NCI-H69 (cell line): ENCODE results near the gene EXD3.

Experiments
- DNase-seq: peaks from one replicate; lab custom pipeline; 2025; lab: John Stamatoyannopoulos, UW

The EXD3 gene

DNA sequence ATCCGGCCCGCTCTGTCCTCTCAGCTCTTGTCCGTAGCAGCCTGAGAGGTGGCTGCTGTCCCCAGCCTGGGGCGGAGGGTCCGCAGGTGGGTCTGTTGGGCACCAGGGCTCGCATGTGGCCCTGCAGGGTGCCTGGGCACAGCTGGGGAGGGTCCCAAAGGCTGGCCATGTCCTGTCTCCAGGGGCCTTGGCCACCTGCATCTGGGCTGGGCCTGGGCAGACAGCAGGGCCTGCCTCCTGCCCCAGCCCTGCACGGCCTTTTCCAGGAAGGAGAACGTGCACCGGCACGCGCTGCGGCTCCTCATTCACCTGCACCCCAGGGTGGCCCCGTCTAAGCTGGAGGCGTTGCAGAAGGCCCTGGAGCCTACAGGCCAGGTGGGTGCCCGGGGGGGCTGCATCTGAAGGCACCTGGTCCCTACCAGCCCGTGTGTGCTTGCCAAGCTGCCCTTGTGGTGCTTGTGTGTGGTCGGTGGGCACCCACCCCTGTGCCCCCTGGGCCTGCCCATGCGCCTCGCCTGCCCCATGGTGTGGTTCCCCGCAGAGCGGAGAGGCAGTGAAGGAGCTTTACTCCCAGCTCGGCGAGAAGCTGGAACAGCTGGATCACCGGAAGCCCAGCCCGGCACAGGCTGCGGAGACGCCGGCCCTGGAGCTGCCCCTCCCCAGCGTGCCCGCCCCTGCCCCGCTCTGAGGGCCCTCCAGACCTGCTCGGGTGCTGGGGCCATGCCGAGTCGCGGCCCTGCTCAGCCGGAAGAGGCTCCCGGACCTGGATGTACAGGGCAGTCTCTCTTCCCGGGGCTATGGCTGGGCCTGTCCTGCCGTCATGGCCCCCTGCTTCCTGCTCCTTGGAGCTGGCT is 150.5 kb downstream of the EXD3 start:
- DNase-seq = no peak

DNA sequence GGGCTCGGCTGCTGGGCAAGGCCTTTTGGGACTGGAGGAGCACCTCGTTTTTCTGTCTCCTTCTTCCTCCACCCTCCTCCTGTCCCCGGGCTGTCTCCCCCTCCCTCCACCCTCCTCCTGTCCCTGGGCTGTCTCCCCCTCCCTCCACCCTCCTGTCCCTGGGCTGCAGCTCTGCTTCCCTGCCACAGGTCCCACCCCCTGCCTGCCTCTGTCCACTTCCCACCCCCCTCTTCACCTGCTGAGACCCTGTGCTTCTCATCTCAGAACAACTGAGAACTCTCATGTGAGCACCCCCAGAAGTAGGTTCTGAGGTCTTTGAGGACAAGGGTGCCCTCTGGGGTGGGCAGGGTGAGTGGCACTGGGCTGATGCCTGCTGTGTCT is 151.3 kb downstream of the EXD3 start:
- DNase-seq = no peak

DNA sequence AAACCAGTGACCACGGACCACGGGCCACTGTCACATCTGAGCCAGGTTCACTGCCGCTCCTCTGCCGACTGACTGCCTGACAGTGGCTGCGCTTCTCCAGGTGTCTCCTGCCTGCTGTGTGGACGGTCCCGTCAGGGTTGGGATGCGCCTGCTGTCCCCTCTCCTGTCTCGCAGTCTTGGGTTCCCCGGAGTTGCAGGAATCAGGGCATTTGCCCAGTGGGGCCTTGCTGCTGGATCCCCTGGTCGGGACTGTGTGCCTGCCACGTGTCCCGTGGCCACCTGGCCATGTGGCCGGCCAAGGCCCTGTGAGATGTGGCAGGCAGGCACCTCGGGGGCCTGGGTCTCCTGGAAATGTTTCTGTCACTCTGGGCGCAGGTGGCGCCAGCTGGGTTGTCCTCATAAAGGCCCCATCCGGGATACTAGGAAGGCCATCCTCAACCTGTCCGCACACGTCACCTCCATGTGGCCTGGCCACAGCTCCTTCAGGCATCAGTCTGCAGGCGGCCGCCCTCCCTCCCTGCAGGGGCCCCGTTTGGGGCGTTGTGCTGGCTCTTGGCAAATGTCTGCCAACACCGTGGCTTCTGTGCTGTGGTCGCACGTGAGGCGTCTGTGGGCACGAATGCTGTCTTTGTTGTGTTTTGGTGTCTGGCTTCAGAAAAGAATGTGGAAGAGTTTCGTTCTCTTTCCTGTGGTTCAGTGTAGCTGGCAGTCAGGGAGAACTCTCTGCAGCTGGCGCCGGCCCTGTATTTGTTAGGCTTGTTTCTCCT is 151.8 kb downstream of the EXD3 start:
- no peak for DNase-seq

DNA sequence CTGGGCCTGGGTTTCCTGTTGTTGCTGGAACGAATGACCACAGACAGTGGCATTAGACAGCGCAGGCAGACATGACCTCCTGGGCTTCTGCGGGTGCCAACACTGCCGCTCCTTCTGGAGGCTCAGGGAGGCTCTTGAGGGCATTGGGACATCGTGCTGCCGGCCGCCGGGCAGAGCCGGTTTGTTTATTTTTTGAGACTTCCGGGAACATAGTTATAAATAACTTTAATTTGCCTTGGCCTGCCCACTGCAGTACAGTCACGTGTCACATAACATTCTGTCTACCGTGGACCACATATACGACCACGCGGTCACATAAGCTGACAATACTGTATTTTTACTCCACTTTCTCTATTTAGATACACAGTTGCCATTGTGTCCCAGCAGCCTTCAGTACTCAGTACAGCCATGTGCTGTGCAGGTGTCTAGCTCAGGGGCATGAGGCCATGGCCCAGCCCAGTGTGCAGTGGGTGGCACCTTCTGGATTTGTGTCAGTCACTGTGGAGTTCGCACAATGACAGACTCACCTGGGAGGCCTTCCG is 153.7 kb downstream of the EXD3 start:
- no peak for DNase-seq

DNA sequence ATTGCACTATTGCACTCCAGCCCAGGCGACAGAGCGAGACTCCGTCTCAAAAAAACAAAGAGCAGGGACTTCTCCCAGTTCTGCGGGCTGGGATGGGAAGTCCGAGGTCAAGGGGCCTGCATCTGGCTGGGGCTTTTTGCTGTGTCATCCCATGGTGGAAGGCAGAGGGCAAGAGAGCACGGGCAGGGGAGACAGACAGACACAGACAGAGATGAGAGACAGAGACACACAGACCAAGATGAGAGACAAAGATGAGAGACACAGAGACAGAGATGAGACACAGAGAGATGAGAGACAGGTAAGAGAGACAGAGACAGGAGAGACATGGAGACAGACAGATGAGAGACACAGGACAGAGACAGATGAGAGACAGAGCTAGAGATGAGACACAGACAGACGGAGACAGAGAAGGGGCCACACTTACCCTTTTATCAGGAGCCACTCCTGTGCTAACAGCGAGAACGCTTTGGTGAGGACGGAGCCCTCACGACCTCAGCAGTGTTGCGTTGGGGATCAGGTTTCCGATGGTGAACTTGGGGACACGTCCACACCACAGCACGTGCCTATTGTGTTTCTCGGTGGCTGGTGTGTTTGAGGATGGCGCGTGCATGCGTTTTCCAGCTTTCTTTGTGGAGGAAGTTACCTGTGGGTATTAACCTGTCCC is 154.3 kb downstream of the EXD3 start:
- DNase-seq = no peak

DNA sequence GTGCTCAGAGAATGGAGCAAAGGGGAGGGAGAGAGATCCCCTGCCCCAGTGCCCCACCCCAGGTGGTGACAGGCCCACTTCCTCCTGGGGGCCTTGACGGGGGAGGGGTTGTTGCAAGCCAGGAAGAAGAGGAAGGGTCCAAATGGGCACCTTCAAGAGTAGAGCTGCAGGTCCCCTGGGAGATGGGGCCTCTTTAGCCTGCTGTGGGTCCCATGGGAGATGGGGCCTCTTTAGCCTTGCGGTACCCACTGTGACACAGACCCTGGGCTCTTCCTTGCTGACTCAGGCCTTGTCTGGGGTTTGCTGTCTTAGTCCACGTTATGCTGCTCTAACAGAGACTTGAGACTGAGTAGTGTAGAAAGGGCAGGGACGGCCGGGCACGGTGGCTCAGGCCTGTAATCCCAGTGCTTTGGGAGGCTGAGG is 155.0 kb downstream of the EXD3 start:
- no peak for DNase-seq

DNA sequence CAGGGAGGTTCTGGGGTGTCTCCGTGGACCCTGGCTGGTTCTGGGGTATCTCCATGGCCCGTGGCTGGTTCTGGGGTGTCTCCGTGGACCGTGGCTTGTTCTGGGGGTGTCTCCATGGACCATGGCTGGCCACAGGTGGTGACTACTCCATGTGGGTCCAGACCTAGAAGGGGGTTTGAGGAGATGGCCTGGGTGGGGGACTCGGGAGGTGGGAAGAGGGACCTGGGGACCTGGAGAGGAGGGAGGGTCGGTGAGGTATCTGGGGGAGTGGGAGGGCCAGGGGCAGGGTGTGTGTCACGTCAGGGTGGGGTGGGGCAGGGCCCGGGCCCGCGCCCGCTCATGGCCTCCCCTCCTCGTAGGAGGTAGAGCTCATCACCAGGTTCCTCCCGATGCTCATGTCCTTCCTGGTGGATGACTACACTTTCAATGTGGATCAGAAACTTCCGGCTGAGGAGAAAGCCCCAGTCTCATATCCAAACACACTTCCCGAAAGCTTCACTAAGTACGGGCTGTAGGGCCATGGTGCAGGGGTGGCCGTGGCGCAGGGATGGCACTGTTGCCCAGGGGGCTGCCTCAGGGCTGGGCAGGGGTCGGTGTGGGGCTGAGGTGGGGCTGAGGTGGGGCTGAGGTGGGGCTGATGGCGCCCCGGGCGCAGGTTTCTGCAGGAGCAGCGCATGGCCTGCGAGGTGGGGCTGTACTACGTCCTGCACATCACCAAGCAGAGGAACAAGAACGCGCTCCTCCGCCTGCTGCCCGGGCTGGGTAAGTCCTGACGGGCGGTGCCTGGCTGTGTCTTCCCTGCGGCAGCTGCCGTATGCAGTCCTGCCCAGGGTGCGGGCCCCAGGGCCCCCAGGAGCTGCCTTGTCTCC is 156.1 kb downstream of the EXD3 start:
- DNase-seq = no peak

DNA sequence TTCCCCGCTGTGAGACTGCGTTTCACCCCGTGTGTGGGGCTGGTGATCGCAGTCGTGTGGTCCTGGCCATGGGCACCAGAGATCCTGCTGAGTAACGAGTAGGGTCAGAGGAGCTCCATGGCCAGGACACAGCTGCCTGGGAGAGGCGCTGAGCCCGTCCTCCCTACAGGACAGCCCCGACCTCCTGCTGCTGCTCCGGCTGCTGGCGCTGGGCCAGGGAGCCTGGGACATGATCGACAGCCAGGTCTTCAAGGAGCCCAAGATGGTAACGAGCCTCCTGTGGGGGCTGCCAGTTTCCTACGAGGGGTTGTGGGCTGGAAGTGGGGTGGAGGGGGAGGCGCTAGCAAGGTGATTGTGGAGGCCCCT is 156.8 kb downstream of the EXD3 start:
- DNase-seq = no peak

GRCh38 chr9:137265496-137266161 is 157.3 kb downstream of the EXD3 start:
- DNase-seq = no peak

DNA sequence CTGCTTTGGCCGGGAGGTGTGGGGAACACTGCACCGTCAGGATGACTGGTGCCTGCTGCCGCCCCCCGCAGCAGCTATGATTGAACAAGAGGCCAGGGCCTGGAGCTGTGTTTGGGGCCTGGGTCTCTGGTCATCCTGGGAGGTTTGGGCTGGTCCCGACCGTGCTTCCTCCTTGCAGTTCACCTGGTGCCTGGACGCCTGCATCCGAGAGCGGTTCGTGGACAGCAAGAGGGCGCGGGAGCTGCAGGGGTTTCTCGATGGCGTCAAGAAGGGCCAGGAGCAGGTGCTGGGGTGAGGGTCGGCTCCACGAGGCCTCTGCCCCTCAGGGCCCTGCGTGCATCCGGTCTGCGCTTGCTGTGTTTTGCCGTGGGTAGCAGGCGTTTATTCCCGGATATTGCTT is 158.9 kb downstream of the EXD3 start:
- DNase-seq = no peak

DNA sequence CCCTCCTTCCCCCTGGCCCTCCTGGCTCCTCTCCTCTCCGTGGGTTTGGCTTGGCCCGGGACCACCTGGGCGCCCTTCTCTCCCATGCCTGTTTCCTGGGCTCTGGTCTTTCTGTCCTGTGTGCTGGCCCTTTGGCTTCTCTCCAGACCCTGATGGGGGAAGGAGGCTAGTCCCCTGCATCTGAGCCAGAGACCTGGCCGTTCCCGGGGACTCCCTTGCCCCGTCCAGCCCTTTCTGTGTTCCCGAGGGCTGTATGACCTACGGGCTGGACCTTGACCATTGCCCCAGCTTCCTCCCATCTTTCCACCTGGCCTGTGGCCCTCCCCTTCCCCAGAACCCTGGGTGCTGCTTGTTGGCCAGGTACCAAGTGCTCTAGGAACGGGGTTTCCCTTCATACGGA is 159.5 kb downstream of the EXD3 start:
- DNase-seq = no peak

DNA sequence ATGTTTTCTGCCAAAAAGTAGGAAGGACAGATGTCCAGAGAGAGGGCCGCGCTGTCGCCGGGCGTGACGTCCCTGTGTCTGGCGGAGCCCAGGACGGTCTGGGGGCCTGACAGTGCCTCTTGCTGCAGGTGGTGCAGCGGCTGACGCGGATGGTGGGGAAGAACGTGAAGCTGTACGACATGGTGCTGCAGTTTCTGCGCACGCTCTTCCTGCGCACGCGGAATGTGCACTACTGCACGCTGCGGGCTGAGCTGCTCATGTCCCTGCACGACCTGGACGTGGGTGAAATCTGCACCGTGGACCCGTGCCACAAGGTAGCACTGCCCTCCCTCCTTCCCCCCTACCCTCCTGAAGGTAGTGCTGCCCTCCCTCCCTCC is 160.1 kb downstream of the EXD3 start:
- DNase-seq = no peak

GRCh38 chr9:137262173-137262908 is 160.6 kb downstream of the EXD3 start:
- DNase-seq = peak; percentile 61
